Peyer's patch (tissue), 4 donors: ENCODE data around the gene LDAF1. TPM values are rescaled to one million over a fixed set of nuclear protein-coding genes. Genes with fewer than 3 reads are reported as not detected.

Experiments used
- DNase-seq, 3 donors: peaks; one replicate each; pipeline ENCODE4 v3.0.0-alpha.2; 2017 to 2019
- H3K27ac ChIP-seq, 4 donors: fragments of 200-600 bp; sonication (generic); one replicate each; pipeline ENCODE4 v1.5.1; 2016 to 2019
- H3K27me3 ChIP-seq, 2 donors: fragments of 200-600 bp; sonication (generic); one replicate each; pipeline ENCODE4 v1.5.1; 2019
- H3K36me3 ChIP-seq, 3 donors: fragments of 200-600 bp; sonication (generic); one replicate each; pipeline ENCODE4 v1.5.1; 2016 to 2019
- H3K4me1 ChIP-seq, 4 donors: fragments of 200-600 bp; sonication (generic); one replicate each; pipeline ENCODE4 v1.5.1; 2016 to 2019
- H3K4me3 ChIP-seq, 4 donors: fragments of 200-600 bp; sonication (generic); 1 replicate in 3 of 4; 2 replicates in 1 of 4; pipeline ENCODE4 v1.5.1; 2016 to 2019; ENCODE audit warnings: mild to moderate bottlenecking in 1 of 4
- H3K9me3 ChIP-seq, 4 donors: fragments of 200-600 bp; sonication (generic); one replicate each; pipeline ENCODE4 v1.5.1; 2016 to 2019; ENCODE audit warnings: mild to moderate bottlenecking in 1 of 4
- CTCF ChIP-seq, 6 experiments: fragments of 450-650 bp in 4 of 6; fragments of 200-600 bp in 2 of 6; sonication (generic) in 1 of 6; IDR thresholded peaks; one replicate each; pipeline ENCODE4 v1.5.1; 2017 to 2019; ENCODE audit warnings: antibody characterized with exemption in 6 of 6, mild to moderate bottlenecking in 3 of 6, moderate library complexity in 1 of 6
- POLR2A ChIP-seq, 2 donors: fragments of 450-650 bp; IDR thresholded peaks; one replicate each; pipeline ENCODE4 v1.5.1; 2017; ENCODE audit warnings: antibody characterized with exemption in 2 of 2, mild to moderate bottlenecking in 2 of 2, moderate library complexity in 2 of 2
- total RNA-seq, 4 donors: library from RNA; depleted of rRNA; stranded (reverse); fragments of >200 nt; gene quantifications; one replicate each; pipeline ENCODE4 v1.1.0, GENCODE V29; 2016

The LDAF1 gene
- total RNA-seq, 4 donors from 2014 or later = 19.0 to 41.5 (median 28.1) TPM

DNA sequence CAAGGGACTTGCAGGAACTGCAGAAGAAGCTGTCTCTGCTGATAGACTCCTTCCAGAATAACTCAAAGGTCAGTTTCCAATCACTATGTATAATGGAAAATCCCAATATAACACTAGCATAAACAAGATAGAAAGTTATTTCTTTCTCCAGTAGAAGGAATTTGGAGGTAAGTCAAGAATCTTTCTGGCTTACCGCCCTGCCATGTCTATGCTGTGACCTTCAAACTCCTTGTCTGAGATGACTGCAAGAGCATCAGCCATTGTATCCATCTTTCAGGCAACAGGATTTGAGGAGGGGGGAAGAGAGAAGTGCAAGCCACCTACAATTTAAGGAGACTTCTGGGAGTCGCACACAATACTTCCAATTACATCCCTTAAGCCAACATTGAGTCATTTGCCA is 2.7 kb downstream of the LDAF1 start:
- Histone ChIP-seq H3K9me3 (no peaks in the 10 kb centered on the region), H3K27ac (peak overlapping the region in 1 of 4 donors; percentile 9), H3K27me3 (no peaks in the 10 kb centered on the region), H3K36me3 (peaks cover 0 to 15% (median 0%) of the 10 kb centered on the region in 3 donors), H3K4me1 (peaks cover 0 to 48% (median 0%) of the 10 kb centered on the region in 4 donors), H3K4me3 (no peak overlapping the region)
- DNase-seq = no peak
- TF ChIP-seq POLR2A (IDR thresholded peaks at IDR 0.05) (no peak), CTCF (IDR thresholded peaks at IDR 0.05) (no peak)

- H3K36me3 ChIP-seq = peaks cover 0 to 24% (median 0%) of the 10 kb centered on the region in 3 donors
- DNase-seq = no peak
Observed at GRCh38 chr16:21162661-21163151, 4.2 kb downstream of the LDAF1 start.

DNA sequence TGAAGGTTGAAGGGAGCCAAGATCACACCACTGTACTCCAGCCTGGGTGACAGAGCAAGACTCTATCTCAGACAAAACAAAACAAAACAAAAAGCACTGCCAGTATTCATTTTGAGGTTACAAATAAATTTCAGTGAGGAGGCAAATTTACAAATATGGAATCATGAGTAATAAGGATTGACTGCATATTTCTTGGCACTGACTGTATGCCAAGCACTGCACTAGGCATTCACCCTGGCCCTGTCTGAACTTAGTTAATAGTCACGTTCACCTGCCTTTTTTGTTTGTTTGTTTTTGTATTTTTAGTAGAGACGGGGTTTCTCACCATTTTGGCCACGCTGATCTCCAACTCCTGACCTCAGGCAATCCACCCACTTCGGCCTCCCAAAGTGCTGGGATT is 5.1 kb downstream of the LDAF1 start:
- no peak overlapping the region for H3K4me3 ChIP-seq
- H3K9me3 ChIP-seq = no peaks in the 10 kb centered on the region
- H3K4me1 ChIP-seq = peaks cover 0 to 34% (median 0%) of the 10 kb centered on the region in 4 donors
- H3K27ac ChIP-seq = peak overlapping the region in 1 of 4 donors; percentile 39
- no peaks in the 10 kb centered on the region for H3K27me3 ChIP-seq
- H3K36me3 ChIP-seq = peaks cover 0 to 28% (median 0%) of the 10 kb centered on the region in 3 donors
- DNase-seq = no peak
- TF ChIP-seq CTCF (IDR thresholded peaks at IDR 0.05) = no peak
- no peak for TF ChIP-seq POLR2A (IDR thresholded peaks at IDR 0.05)

More at GRCh38 chr16:21162661-21163151, 4.2 kb downstream of the LDAF1 start:
- H3K27me3 ChIP-seq = no peaks in the 10 kb centered on the region
- peak overlapping the region in 1 of 4 donors; percentile 39 for H3K27ac ChIP-seq
- TF ChIP-seq CTCF (IDR thresholded peaks at IDR 0.05) (no peak), POLR2A (IDR thresholded peaks at IDR 0.05) (no peak)
- H3K4me1 ChIP-seq = peaks cover 0 to 40% (median 0%) of the 10 kb centered on the region in 4 donors
- H3K9me3 ChIP-seq = no peaks in the 10 kb centered on the region
- no peak overlapping the region for H3K4me3 ChIP-seq

GRCh38 chr16:21164521-21165168 is 6.2 kb downstream of the LDAF1 start:
- H3K27ac ChIP-seq = no peak overlapping the region
- TF ChIP-seq CTCF (IDR thresholded peaks at IDR 0.05) (no peak), POLR2A (IDR thresholded peaks at IDR 0.05) (no peak)
- peaks cover 0 to 28% (median 0%) of the 10 kb centered on the region in 3 donors for H3K36me3 ChIP-seq
- no peak overlapping the region for H3K4me3 ChIP-seq
- H3K27me3 ChIP-seq = no peaks in the 10 kb centered on the region
- H3K9me3 ChIP-seq = no peaks in the 10 kb centered on the region
- peaks cover 0 to 28% (median 0%) of the 10 kb centered on the region in 4 donors for H3K4me1 ChIP-seq
- no peak for DNase-seq

DNA sequence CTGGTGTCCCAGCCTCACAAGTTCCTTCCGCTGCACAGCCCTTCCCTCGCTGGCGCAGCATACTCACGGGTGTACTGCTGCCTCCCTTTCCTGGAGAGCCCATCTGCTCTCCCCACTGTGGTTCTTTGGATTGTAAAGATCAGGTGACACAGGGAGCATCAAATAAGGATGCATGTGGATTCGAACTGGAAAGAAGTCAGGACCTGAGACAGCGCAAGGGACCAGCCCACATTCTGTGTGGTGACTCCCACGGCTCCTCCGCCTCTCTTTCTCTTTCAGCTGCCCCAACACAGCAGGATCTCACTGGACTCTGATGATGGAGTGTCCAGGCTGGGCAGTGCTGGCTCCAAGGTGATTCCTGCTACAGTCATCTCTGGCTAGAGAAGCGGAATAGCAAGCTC is 8.1 kb downstream of the LDAF1 start:
- no peak for TF ChIP-seq CTCF (IDR thresholded peaks at IDR 0.05)
- no peak for TF ChIP-seq POLR2A (IDR thresholded peaks at IDR 0.05)
- no peak overlapping the region for H3K4me3 ChIP-seq

More for the DNA sequence above, 8.1 kb downstream of the LDAF1 start:
- no peak overlapping the region for H3K27ac ChIP-seq
- peaks cover 0 to 36% (median 0%) of the 10 kb centered on the region in 3 donors for H3K36me3 ChIP-seq
- peaks cover 0 to 13% (median 0%) of the 10 kb centered on the region in 4 donors for H3K4me1 ChIP-seq
- DNase-seq = no peak
- no peaks in the 10 kb centered on the region for H3K9me3 ChIP-seq
- no peaks in the 10 kb centered on the region for H3K27me3 ChIP-seq
